HG02938 (cell line): Measurements from ENCODE around the gene PCDHA4.
"Not testable (repeated sequence)": the region's sequence is repeated elsewhere in the genome, so short reads cannot be mapped to it uniquely, and the experiment has no call there.

Experiments used
- ATAC-seq: cut with Tn5 transposase; IDR thresholded peaks from one replicate; pipeline ENCODE4 v1.9.1; 2021; ENCODE audit warnings: mild to moderate bottlenecking, moderate library complexity; ENCODE audit not compliant: unreplicated experiment

Gene PCDHA4

DNA sequence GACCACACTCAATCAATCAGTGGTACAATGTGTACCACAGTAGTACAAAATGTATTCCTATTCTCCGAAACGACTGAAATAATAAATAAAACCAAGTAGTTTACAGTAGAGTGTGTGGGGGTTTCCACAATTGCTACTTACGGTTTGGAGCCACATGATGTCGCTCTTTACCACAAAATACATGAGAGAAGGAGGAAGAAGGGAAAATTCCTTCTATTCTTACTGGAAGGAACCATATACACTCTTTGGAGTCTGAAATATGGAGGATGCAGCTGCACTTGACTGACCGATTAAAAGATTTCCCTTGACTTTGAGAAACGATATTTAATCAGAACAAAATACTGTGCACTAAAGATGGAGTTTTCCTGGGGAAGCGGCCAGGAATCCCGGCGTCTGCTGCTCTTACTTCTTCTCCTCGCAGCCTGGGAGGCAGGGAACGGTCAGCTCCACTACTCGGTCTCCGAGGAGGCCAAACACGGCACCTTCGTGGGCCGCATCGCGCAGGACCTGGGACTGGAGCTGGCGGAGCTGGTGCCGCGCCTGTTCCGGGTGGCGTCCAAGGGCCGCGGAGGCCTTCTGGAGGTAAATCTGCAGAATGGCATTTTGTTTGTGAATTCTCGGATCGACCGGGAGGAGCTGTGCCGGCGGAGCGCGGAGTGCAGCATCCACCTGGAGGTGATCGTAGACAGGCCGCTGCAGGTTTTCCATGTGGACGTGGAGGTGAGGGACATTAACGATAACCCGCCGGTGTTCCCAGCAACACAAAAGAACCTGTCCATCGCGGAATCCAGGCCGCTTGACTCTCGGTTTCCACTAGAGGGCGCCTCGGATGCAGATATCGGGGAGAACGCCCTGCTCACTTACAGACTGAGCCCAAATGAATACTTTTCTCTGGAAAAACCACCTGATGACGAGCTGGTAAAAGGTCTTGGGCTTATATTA is at the start of gene PCDHA4:
Gene PCDHA4 (plus strand): TSS at position 235 of the 942 bp plus-strand sequence.
- no peak for ATAC-seq

DNA sequence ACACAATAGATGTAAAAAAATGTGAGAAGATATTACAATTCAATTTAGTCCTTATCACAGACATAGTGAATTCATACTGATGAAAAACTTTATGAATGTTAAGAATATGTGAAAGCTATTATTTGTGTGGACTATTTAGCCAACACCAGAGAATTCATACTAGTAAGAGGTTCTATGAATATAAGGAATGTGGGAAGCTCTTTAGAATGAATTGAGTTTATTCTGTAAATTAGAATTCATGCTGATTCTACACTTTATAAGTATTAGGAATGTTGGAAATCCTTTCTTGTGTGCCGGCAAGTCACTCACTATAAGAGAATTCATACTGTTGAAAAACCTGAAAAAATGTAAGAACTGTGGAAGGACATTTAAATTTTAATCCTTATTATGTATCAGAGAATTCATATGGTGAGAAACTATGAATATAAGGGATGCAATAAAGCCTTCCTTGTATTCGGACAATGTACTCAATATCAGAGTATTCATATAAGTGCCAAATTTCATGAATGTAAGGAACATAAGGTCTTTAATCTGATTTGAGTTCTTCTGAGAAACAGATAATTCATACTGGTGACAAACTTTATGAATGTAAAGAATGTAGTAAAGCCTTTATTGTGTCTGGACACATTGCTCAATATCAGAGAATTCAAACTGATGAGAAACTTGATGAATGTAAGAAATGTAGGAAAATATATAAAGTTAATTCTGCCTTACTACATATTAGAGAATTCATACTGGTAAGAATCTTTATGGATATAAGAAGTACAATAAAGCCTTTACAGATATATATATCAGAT is 42.5 kb upstream of the PCDHA4 start:
- ATAC-seq, result no peak

DNA sequence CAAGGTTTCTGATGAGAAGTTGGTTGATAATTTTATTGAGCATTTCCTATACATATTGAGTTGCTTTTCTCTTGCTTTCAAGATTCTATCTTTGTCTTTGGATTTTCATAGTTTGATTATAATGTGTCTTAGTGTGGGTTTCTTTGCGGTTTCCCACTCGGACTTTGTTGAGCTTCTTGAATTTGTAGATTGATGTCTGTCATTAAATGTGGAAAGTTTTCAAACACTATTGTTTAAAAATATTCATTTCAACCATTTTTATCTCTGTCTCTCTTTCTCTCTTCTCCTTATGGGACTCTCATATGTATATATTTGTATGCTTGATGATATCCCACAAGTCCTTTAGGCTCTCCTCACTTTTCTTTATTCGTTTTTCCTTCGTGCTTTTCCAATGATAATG is 39.4 kb upstream of the PCDHA4 start:
- no peak for ATAC-seq

DNA sequence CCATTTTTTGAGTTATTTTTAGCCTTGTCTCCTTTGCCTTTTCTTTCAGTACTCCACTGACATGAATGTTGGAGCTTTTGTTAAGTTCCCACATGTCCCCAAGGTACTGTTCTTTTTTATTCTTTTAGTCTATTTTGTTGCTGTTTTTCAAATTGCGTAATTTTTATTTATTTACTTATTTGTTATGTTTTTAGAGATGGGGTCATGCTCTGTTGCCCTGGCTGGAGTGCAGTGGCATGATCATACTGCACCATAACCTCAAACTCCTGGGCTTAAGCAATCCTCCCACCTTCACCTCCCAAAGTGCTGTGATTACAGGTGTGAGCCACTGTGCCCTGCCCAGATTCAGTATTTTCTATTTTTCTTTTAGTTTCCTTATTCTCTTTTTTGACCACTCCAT is 26.4 kb upstream of the PCDHA4 start:
- ATAC-seq, result no peak

DNA sequence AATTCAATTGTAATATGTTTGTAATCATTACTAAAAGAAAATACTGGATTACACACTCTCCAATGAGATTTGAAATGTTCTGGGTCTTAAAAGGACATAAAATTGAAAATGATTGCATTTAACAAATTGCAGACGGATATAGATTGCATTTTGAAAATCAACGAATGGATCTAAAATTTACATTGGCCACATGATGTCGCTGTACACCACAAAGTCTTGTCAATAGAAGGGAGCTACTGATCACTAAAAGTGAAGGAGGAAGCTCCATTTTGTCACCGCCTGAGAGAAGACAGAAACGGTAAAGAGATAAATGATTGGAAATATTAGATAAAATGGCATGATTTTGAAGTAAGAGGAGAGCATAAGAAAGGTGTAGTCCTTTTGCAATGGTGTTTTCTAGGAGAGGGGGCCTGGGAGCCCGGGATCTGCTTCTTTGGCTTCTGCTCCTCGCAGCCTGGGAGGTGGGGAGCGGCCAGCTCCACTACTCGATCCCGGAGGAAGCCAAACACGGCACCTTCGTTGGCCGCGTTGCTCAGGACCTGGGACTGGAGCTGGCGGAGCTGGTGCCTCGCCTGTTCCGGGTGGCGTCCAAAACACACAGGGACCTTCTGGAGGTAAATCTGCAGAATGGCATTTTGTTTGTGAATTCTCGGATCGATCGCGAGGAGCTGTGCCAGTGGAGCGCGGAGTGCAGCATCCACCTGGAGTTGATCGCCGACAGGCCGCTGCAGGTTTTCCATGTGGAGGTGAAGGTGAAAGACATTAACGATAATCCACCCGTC is 20.8 kb upstream of the PCDHA4 start, which contains the start of gene PCDHA1:
Gene PCDHA1 (plus strand): TSS at position 236 of the 782 bp plus-strand sequence.
- no peak for ATAC-seq

DNA sequence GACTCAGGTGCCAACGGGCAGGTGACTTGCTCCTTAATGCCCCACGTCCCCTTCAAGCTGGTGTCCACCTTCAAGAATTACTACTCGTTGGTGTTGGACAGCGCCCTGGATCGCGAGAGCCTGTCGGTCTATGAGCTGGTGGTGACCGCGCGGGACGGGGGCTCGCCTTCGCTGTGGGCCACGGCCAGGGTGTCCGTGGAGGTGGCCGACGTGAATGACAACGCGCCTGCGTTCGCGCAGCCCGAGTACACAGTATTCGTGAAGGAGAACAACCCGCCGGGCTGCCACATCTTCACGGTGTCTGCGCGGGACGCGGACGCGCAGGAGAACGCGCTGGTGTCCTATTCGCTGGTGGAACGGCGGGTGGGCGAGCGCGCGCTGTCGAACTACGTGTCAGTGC is 19.4 kb upstream of the PCDHA4 start:
- not testable (repeated sequence) for ATAC-seq

DNA sequence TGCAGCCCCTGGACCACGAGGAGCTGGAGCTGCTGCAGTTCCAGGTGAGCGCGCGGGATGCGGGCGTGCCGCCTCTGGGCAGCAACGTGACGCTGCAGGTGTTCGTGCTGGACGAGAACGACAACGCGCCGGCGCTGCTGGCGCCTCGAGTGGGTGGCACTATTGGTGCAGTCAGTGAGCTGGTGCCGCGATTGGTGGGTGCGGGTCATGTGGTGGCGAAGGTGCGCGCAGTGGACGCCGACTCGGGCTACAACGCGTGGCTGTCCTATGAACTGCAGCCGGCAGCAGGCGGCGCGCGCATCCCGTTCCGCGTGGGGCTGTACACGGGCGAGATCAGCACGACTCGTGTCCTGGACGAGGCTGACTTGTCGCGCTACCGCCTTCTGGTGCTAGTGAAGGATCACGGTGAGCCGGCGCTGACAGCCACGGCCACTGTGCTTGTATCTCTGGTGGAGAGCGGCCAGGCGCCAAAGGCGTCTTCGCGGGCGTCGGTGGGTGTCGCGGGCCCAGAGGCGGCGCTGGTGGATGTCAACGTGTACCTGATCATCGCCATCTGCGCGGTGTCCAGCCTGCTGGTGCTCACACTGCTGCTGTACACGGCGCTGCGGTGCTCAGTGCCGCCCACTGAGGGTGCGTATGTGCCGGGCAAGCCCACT is 18.9 kb upstream of the PCDHA4 start:
- ATAC-seq, result not testable (repeated sequence)

DNA sequence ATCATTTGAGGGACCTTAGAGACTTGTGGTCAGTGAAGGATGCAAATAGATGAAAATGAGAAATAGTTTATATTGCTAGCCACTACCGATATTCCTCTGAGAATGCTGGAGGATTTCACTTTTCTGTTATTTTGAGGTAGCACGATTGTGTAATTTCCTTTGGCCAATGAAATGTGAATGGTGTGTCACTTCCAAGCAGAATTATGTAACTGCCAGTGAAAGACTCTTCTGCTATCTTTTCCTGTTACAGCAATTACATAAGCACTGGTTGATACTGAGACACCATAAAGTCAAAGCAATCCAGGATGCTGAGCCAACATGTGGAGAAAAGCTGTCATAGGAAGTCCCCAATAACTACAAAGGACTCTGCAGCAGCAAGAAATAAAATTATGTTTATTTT is 15.8 kb upstream of the PCDHA4 start:
- ATAC-seq, result no peak

DNA sequence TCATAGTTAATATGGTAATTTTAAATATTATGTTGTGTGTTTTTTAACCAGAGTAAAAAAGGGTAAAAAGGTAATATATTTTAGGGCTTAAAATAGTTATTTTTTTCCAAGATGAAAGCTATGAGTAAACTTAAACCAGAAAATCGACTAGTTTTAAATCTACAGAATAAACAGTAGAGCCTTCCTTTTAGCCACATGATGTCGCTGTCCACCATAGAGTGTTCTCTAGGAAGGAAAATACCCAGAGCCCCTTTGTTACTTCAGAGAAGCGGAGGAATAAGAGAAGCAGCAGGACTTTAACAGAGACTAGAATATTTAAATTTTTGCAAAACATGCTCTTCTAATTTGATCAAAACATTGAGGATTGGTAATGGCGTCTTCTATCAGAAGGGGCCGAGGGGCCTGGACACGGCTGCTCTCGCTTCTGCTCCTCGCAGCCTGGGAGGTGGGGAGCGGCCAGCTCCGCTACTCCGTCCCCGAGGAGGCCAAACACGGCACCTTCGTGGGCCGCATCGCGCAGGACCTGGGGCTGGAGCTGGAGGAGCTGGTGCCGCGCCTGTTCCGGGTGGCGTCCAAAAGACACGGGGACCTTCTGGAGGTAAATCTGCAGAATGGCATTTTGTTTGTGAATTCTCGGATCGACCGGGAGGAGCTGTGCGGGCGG is 12.1 kb upstream of the PCDHA4 start, which contains the start of gene PCDHA2:
Gene PCDHA2 (plus strand): TSS at position 258 of the 664 bp plus-strand sequence.
- ATAC-seq, result no peak

DNA sequence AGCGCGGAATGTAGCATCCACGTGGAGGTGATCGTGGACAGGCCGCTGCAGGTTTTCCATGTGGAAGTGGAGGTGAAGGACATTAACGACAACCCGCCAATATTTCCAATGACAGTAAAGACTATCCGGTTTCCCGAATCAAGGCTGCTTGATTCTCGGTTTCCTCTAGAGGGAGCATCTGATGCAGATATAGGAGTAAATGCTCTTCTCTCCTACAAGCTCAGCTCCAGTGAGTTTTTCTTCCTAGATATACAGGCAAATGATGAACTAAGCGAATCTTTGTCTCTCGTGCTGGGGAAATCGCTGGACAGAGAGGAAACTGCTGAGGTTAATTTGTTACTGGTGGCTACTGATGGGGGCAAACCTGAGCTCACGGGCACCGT is 11.6 kb upstream of the PCDHA4 start:
- no peak for ATAC-seq

DNA sequence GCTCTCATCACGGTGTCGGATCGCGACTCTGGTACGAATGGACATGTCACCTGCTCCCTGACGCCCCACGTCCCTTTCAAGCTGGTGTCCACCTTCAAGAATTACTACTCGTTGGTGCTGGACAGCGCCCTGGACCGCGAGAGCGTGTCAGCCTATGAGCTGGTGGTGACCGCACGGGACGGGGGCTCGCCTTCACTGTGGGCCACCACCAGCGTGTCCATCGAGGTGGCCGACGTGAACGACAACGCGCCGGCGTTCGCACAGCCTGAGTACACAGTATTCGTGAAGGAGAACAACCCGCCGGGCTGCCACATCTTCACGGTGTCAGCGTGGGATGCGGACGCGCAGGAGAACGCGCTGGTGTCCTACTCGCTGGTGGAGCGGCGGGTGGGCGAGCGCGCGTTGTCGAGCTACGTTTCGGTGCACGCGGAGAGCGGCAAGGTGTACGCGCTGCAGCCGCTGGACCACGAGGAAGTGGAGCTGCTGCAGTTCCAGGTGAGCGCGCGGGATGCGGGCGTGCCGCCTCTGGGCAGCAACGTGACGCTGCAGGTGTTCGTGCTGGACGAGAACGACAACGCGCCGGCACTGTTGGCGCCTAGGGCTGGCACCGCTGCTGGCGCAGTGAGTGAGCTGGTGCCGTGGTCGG is 10.7 kb upstream of the PCDHA4 start:
- ATAC-seq, result not testable (repeated sequence)

DNA sequence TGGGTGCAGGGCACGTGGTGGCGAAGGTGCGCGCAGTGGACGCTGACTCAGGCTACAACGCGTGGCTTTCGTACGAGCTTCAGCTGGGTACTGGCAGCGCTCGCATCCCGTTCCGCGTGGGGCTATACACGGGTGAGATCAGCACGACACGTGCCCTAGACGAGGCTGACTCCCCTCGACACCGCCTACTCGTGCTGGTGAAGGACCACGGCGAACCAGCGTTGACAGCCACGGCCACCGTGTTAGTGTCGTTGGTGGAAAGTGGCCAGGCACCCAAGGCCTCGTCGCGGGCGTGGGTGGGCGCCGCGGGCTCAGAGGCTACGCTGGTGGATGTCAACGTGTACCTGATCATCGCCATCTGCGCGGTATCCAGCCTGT is 10.2 kb upstream of the PCDHA4 start:
- ATAC-seq, result no peak

DNA sequence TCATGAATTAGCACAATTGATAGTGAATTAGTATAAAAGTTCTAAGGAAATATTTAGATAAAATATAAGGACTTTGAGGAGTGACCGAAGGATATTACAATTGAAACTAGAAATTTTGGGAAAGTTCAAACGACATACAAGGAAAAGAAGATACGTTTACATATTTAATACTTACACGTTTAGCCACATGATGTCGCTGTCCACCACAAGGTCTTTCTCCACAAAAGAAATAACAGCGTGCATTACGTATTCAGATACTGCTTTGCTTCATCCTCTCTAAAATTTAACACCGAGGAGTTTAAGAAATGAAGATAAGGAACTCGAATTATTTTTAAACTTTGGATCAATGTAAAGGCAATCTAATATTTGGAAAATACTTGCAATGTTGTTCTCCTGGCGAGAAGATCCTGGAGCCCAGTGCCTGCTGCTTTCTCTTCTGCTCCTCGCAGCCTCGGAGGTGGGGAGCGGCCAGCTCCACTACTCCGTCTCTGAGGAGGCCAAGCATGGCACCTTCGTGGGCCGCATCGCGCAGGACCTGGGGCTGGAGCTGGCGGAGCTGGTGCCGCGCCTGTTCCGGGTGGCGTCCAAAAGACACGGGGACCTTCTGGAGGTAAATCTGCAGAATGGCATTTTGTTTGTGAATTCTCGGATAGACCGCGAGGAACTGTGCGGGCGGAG is 5.9 kb upstream of the PCDHA4 start, which contains the start of gene PCDHA3:
Gene PCDHA3 (plus strand): TSS at position 242 of the 678 bp plus-strand sequence.
- no peak for ATAC-seq

DNA sequence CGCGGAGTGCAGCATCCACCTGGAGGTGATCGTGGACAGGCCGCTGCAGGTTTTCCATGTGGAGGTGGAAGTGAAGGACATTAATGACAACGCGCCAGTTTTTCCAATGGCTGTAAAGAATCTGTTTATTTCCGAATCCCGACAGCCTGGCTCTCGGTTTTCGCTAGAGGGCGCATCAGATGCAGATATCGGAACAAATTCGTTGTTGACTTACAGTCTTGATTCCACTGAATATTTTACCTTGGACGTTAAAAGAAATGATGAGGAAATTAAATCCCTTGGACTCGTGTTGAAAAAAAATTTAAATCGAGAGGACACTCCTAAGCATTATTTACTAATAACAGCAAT is 5.4 kb upstream of the PCDHA4 start:
- ATAC-seq, result no peak

DNA sequence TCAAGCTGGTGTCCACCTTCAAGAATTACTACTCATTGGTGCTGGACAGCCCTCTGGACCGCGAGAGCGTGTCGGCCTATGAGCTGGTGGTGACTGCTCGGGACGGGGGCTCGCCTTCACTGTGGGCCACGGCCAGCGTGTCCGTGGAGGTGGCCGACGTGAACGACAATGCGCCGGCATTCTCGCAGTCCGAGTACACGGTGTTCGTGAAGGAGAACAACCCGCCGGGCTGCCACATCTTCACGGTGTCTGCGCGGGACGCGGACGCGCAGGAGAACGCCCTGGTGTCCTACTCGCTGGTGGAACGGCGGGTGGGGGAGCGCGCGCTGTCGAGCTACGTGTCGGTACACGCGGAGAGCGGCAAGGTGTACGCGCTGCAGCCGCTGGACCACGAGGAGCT is 4.5 kb upstream of the PCDHA4 start:
- not testable (repeated sequence) for ATAC-seq

DNA sequence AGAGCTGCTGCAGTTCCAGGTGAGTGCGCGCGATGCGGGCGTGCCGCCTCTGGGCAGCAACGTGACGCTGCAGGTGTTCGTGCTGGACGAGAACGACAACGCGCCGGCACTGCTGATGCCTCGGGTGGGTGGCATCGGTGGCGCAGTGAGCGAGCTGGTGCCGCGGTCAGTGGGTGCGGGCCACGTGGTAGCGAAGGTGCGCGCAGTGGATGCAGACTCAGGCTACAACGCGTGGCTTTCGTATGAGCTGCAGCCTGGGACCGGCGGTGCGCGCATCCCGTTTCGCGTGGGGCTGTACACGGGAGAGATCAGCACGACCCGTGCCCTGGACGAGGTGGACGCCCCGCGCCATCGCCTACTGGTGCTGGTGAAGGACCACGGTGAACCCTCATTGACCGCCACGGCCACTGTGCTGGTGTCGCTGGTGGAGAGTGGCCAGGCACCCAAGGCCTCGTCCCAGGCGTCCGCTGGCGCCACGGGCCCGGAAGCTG is 4.0 kb upstream of the PCDHA4 start:
- no peak for ATAC-seq

DNA sequence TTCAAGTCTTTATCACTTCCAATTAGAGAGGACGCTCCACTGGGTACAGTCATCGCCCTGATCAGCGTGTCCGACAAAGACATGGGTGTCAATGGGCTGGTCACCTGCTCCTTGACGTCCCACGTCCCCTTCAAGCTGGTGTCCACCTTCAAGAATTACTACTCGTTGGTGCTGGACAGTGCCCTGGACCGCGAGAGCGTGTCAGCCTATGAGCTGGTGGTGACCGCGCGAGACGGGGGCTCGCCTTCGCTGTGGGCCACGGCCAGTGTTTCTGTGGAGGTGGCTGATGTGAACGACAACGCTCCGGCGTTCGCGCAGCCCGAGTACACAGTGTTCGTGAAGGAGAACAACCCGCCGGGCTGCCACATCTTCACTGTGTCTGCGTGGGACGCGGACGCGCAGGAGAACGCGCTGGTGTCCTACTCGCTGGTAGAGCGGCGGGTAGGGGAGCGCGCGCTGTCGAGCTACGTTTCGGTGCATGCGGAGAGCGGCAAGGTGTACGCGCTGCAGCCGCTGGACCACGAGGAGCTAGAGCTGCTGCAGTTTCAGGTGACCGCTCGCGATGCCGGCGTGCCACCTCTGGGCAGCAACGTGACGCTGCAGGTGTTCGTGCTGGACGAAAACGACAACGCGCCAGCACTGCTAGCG is 1.5 kb downstream of the PCDHA4 start:
- not testable (repeated sequence) for ATAC-seq

DNA sequence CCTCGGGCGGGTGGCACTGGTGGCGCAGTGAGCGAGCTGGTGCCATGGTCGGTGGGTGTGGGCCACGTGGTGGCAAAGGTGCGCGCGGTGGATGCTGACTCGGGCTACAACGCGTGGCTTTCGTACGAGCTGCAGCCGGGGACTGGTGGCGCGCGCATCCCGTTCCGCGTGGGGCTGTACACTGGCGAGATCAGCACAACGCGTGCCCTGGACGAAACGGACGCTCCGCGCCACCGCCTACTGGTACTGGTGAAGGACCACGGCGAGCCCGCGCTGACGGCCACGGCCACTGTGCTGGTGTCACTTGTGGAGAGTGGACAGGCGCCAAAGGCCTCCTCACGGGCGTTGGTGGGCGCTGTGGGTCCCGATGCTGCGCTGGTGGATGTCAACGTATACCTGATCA is 2.0 kb downstream of the PCDHA4 start:
- no peak for ATAC-seq
